D721Med (cell line): Measurements from ENCODE around the gene CCDC3.

Source experiments
- DNase-seq: peaks from one replicate; pipeline ENCODE4 v3.0.0; 2011; ENCODE audit warnings: low spot score; ENCODE audit not compliant: insufficient read length
- FAIRE-seq: peaks from 2 replicates; lab custom pipeline; 2011; peaks lifted over from hg19 to GRCh38; lab: Jason Lieb, UNC
- CTCF ChIP-seq: IDR thresholded peaks from 2 replicates; pipeline ENCODE4 v1.5.1; 2012; ENCODE audit warnings: mild to moderate bottlenecking, control low read depth; ENCODE audit not compliant: insufficient read depth; ENCODE audit errors: missing control alignments

The CCDC3 gene

DNA sequence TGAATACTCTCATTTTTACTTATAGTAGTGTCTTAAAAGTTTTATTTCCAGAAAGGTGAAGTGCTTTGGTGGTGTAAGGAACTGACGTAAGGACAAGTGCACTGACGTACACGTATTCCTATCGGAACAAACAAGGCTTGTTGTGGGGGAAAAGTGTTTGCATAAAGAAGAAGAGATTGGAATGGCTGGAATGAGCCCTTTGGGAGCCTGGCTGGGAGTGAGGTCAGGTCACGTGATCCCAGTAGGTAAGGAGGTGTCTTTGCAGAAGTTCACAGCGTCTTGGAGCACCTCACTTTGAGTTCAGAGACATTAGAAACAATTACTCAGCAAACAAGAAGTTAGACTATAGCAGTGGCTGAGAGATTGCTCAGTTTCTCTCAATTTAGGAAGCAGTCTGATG, 104.2 kb downstream of the CCDC3 start:
- FAIRE-seq (no peak), DNase-seq (no peak)
- TF ChIP-seq CTCF = no peak

GRCh38 chr10:12896251-12896650, 105.3 kb downstream of the CCDC3 start:
- no peak for FAIRE-seq
- TF ChIP-seq CTCF = no peak
- no peak for DNase-seq

DNA sequence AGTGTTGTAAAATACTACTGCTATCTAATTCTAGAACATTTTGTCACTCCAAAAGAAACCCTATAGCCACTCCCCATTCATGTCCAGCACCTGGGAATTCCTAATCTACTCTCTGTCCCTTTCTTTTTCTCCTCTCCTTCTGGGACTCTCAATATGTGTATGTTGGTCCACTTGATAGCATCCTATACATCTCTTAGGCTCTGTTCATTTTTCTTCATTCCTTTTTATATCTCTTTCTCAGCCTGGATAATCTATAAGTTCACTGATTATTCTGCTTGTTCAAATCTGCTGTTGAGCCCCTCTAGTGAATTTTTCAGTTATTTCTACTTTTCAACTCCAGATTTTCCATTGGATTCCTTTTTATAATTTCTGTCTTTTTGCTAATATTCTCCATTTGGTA, 108.6 kb downstream of the CCDC3 start:
- FAIRE-seq (no peak), DNase-seq (no peak)
- no peak for TF ChIP-seq CTCF

GRCh38 chr10:12890958-12891357, 110.6 kb downstream of the CCDC3 start:
- TF ChIP-seq CTCF = no peak
- FAIRE-seq (no peak), DNase-seq (no peak)

- DNase-seq (no peak), FAIRE-seq (no peak)
- no peak for TF ChIP-seq CTCF
Observed at GRCh38 chr10:12888470-12888869, 113.0 kb downstream of the CCDC3 start.

DNA sequence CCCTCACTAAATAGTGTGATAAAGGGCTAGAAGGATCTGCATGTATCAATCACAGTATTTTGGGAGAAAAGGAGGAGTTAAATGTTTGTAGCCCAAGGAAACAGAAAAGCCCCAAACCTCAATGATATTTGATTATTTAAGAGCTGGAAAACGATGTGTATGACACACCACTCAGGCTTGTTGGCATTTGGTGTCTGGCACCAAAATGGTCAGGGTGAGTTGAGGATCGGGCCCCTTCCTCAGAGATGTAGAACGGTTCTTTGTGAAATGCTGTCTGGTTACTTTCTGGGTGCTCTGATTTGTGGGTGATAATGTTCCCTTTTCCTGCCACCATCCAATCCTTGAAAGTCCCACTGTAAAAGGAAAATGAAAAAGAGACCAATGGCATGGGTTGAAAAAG, 113.7 kb downstream of the CCDC3 start:
- no peak for FAIRE-seq
- TF ChIP-seq CTCF = no peak
- no peak for DNase-seq

DNA sequence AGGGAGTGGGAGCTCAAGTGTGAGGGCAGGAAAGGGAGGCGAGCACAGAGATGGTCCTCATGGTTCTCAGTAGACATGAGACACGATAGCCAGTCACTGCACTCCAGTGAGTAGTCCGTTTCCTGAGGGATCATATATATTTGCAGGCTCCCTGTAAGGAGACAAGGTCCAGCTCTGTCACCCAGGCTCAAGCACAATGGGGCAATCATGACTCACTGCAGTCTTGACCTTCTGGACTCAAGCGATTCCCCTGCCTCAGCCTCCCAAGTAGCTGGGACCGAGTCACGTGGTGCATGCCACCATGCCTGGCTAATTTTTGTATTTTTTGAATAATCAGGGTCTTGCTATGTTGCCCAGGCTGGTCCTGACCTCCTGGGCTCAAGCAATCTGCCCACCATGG, 116.7 kb downstream of the CCDC3 start:
- no peak for FAIRE-seq
- TF ChIP-seq CTCF = no peak
- DNase-seq = no peak
